ENCODE measurements around the gene MAP3K19.

MAP3K19 gene

GRCh38 chr2:135076556-135076955, 29.3 kb upstream of the MAP3K19 start:
- Histone ChIP-seq H3F3A (ENCODE audit: control insufficient read depth, insufficient read depth) (no peaks in the 10 kb centered on the region), H3K4me1 (ENCODE audit: control insufficient read depth, low read length) (no peaks in the 10 kb centered on the region), H3K4me3 (ENCODE audit: low read length) (no peak overlapping the region), H3K9me3 (ENCODE audit: control insufficient read depth, insufficient read depth, low read length) (peaks cover 18% of the 10 kb centered on the region), H3K79me2 (ENCODE audit: control insufficient read depth, low read length) (peaks cover 59% of the 10 kb centered on the region), H4K20me1 (ENCODE audit: control insufficient read depth, insufficient read depth, low read depth, low read length) (no peaks in the 10 kb centered on the region), H3K4me2 (ENCODE audit: low read length) (no peak overlapping the region), H3K9me2 (replicated peaks; ENCODE audit: control insufficient read depth, low read length) (no peaks in the 10 kb centered on the region), H3K27ac (ENCODE audit: low read depth, low read length) (no peak overlapping the region), H3K27me3 (ENCODE audit: control insufficient read depth, low read length) (no peaks in the 10 kb centered on the region), H3K36me3 (ENCODE audit: control insufficient read depth, low read length) (peaks cover 18% of the 10 kb centered on the region)
- TF ChIP-seq CTCF (IDR thresholded peaks at IDR 0.05; ENCODE audit: low read depth, low read length, poor library complexity, severe bottlenecking) (no peak), EZH2phosphoT487 (IDR thresholded peaks at IDR 0.05; ENCODE audit: borderline replicate concordance, low read length) (no peak)

- peaks cover 33% of the 10 kb centered on the region for H3K36me3 ChIP-seq (ENCODE audit: control insufficient read depth, low read length)
- H3K9me2 ChIP-seq (replicated peaks; ENCODE audit: control insufficient read depth, low read length), result no peaks in the 10 kb centered on the region
- H3K4me2 ChIP-seq (ENCODE audit: low read length), result no peak overlapping the region
- peaks cover 29% of the 10 kb centered on the region for H3K9me3 ChIP-seq (ENCODE audit: control insufficient read depth, insufficient read depth, low read length)
- H3F3A ChIP-seq (ENCODE audit: control insufficient read depth, insufficient read depth), result no peaks in the 10 kb centered on the region
- no peaks in the 10 kb centered on the region for H3K27me3 ChIP-seq (ENCODE audit: control insufficient read depth, low read length)
- peaks cover 53% of the 10 kb centered on the region for H3K79me2 ChIP-seq (ENCODE audit: control insufficient read depth, low read length)
- TF ChIP-seq EZH2phosphoT487 (IDR thresholded peaks at IDR 0.05; ENCODE audit: borderline replicate concordance, low read length) (no peak), CTCF (IDR thresholded peaks at IDR 0.05; ENCODE audit: low read depth, low read length, poor library complexity, severe bottlenecking) (no peak)
- no peaks in the 10 kb centered on the region for H3K4me1 ChIP-seq (ENCODE audit: control insufficient read depth, low read length)
- no peak overlapping the region for H3K4me3 ChIP-seq (ENCODE audit: low read length)
- no peak overlapping the region for H3K27ac ChIP-seq (ENCODE audit: low read depth, low read length)
- no peaks in the 10 kb centered on the region for H4K20me1 ChIP-seq (ENCODE audit: control insufficient read depth, insufficient read depth, low read depth, low read length)
These were observed 27.0 kb upstream of the MAP3K19 start for GRCh38 chr2:135074216-135074615.

GRCh38 chr2:135072125-135072997, 25.1 kb upstream of the MAP3K19 start:
- no peak for TF ChIP-seq CTCF (IDR thresholded peaks at IDR 0.05; ENCODE audit: low read depth, low read length, poor library complexity, severe bottlenecking)
- TF ChIP-seq EZH2phosphoT487 (IDR thresholded peaks at IDR 0.05; ENCODE audit: borderline replicate concordance, low read length), result no peak
- H3K4me3 ChIP-seq (ENCODE audit: low read length), result no peak overlapping the region
- H3K4me2 ChIP-seq (ENCODE audit: low read length), result no peak overlapping the region
- H4K20me1 ChIP-seq (ENCODE audit: control insufficient read depth, insufficient read depth, low read depth, low read length), result no peaks in the 10 kb centered on the region
- H3K36me3 ChIP-seq (ENCODE audit: control insufficient read depth, low read length), result peaks cover 42% of the 10 kb centered on the region
- H3K27me3 ChIP-seq (ENCODE audit: control insufficient read depth, low read length), result no peaks in the 10 kb centered on the region
- H3K4me1 ChIP-seq (ENCODE audit: control insufficient read depth, low read length), result no peaks in the 10 kb centered on the region
- H3F3A ChIP-seq (ENCODE audit: control insufficient read depth, insufficient read depth), result no peaks in the 10 kb centered on the region
- H3K79me2 ChIP-seq (ENCODE audit: control insufficient read depth, low read length), result peaks cover 61% of the 10 kb centered on the region
- H3K9me3 ChIP-seq (ENCODE audit: control insufficient read depth, insufficient read depth, low read length), result peaks cover 29% of the 10 kb centered on the region
- H3K9me2 ChIP-seq (replicated peaks; ENCODE audit: control insufficient read depth, low read length), result no peaks in the 10 kb centered on the region
- no peak overlapping the region for H3K27ac ChIP-seq (ENCODE audit: low read depth, low read length)

Data from DOHH2 (cell line).